Measurements from ENCODE around the gene COL4A2.
A peak's percentile ranks its signal among the peaks of the same experiment; 100 is the strongest.

The COL4A2 gene

GRCh38 chr13:110374431-110375370 lies 67.6 kb downstream of the COL4A2 start:
- Histone ChIP-seq H3K27me3 (no peaks in the 10 kb centered on the region), H3K36me3 (no peaks in the 10 kb centered on the region), H4K20me1 (no peaks in the 10 kb centered on the region), H3K27ac (no peak overlapping the region), H3K4me1 (peaks cover 9 to 62% (median 46%) of the 10 kb centered on the region in 10 experiments; a peak in 19 of 20 replicates), H3K4me3 (no peak overlapping the region), H3K4me2 (no peak overlapping the region), H3K9ac (no peak overlapping the region), H3K9me3 (replicated peaks in 1 of 11) (no peaks in the 10 kb centered on the region)
- TF ChIP-seq Cebpa-rat (IDR thresholded peaks at IDR 0.05), result no peak

- Histone ChIP-seq H3K27me3 (no peaks in the 10 kb centered on the region), H3K9ac (no peak overlapping the region), H3K9me3 (replicated peaks in 1 of 11) (peaks cover 0 to 7% (median 6%) of the 10 kb centered on the region in 11 experiments; a peak in 10 of 22 replicates), H4K20me1 (no peaks in the 10 kb centered on the region), H3K4me2 (peak overlapping the region in 5 of 11 experiments; percentile 61 to 71 (median 63); a peak in 5 of 22 replicates), H3K27ac (no peak overlapping the region), H3K4me1 (peaks cover 9 to 76% (median 55%) of the 10 kb centered on the region in 10 experiments; a peak in 19 of 20 replicates), H3K36me3 (no peaks in the 10 kb centered on the region), H3K4me3 (no peak overlapping the region)
- TF ChIP-seq Cebpa-rat (IDR thresholded peaks at IDR 0.05), result no peak
These were observed 69.0 kb downstream of the COL4A2 start for GRCh38 chr13:110376120-110376519.

- Histone ChIP-seq H3K36me3 (no peaks in the 10 kb centered on the region), H3K4me1 (peaks cover 5 to 79% (median 52%) of the 10 kb centered on the region in 10 experiments; a peak in 19 of 20 replicates), H3K27me3 (no peaks in the 10 kb centered on the region), H4K20me1 (no peaks in the 10 kb centered on the region), H3K4me2 (peak overlapping the region in 9 of 11 experiments; percentile 10 to 71 (median 61); a peak in 18 of 22 replicates), H3K27ac (no peak overlapping the region), H3K4me3 (no peak overlapping the region), H3K9me3 (replicated peaks in 1 of 11) (peaks cover 0 to 15% (median 8%) of the 10 kb centered on the region in 11 experiments; a peak in 11 of 22 replicates), H3K9ac (no peak overlapping the region)
- no peak for TF ChIP-seq Cebpa-rat (IDR thresholded peaks at IDR 0.05)
These were observed 70.2 kb downstream of the COL4A2 start for GRCh38 chr13:110377178-110377825.

DNA sequence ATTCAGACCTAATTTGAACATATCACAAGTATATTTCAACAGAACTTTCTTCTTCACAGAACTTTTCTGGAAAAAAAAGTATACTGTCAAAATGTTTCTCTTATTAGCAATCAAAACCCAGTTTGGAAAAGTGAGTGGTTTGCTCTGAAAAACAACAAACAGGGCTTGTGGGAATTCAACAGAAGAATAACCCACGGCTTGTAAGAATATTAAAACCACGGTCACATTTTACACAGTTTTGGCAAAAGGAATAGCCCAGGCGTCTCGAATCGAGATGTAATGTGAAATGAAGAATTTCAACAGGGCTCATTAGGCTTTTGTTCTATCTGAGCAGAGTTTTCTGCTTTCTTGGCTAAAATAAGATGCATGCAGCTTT lies 70.7 kb downstream of the COL4A2 start:
- Histone ChIP-seq H3K27ac (peak overlapping the region in 1 of 11 experiments; percentile 18; a peak in 1 of 22 replicates), H3K9ac (no peak overlapping the region), H3K36me3 (no peaks in the 10 kb centered on the region), H3K4me3 (no peak overlapping the region), H3K27me3 (no peaks in the 10 kb centered on the region), H3K4me2 (peak overlapping the region in 7 of 11 experiments; percentile 0 to 71 (median 61); a peak in 11 of 22 replicates), H4K20me1 (no peaks in the 10 kb centered on the region), H3K9me3 (replicated peaks in 1 of 11) (peaks cover 0 to 15% (median 8%) of the 10 kb centered on the region in 11 experiments; a peak in 11 of 22 replicates), H3K4me1 (peaks cover 0 to 79% (median 47%) of the 10 kb centered on the region in 10 experiments; a peak in 17 of 20 replicates)
- TF ChIP-seq Cebpa-rat (IDR thresholded peaks at IDR 0.05), result no peak

- Histone ChIP-seq H3K9me3 (replicated peaks in 1 of 11) (peaks cover 0 to 16% (median 11%) of the 10 kb centered on the region in 11 experiments; a peak in 13 of 22 replicates), H3K36me3 (no peaks in the 10 kb centered on the region), H4K20me1 (no peaks in the 10 kb centered on the region), H3K4me3 (no peak overlapping the region), H3K9ac (no peak overlapping the region), H3K27ac (0 out of 22 replicates have a peak overlapping the region, but pooled peaks of 1 of the 11 experiments have one; percentile 24), H3K4me2 (peak overlapping the region in 7 of 11 experiments; percentile 39 to 63 (median 57); a peak in 10 of 22 replicates), H3K27me3 (no peaks in the 10 kb centered on the region), H3K4me1 (peaks cover 0 to 81% (median 48%) of the 10 kb centered on the region in 10 experiments; a peak in 16 of 20 replicates)
- TF ChIP-seq Cebpa-rat (IDR thresholded peaks at IDR 0.05), result no peak
These were observed 72.3 kb downstream of the COL4A2 start for GRCh38 chr13:110379358-110379757.

- H3K27ac ChIP-seq, result peak overlapping the region in 1 of 11 experiments; percentile 66; a peak in 3 of 22 replicates
- H3K9me3 ChIP-seq (replicated peaks in 1 of 11), result peaks cover 5 to 22% (median 15%) of the 10 kb centered on the region in 11 experiments; a peak in 17 of 22 replicates
- no peak for TF ChIP-seq Cebpa-rat (IDR thresholded peaks at IDR 0.05)
- H3K4me2 ChIP-seq, result peak overlapping the region in 8 of 11 experiments; percentile 1 to 63 (median 53); a peak in 11 of 22 replicates
- no peaks in the 10 kb centered on the region for H3K27me3 ChIP-seq
- H3K4me1 ChIP-seq, result peaks cover 0 to 85% (median 50%) of the 10 kb centered on the region in 10 experiments; a peak in 16 of 20 replicates
- H3K36me3 ChIP-seq, result no peaks in the 10 kb centered on the region
- H3K9ac ChIP-seq, result no peak overlapping the region
- H3K4me3 ChIP-seq, result no peak overlapping the region
- H4K20me1 ChIP-seq, result no peaks in the 10 kb centered on the region
These were observed 72.8 kb downstream of the COL4A2 start for GRCh38 chr13:110379905-110380341.

- Histone ChIP-seq H3K27me3 (no peaks in the 10 kb centered on the region), H3K9me3 (replicated peaks in 1 of 11) (peaks cover 5 to 26% (median 19%) of the 10 kb centered on the region in 11 experiments; a peak in 17 of 22 replicates), H3K9ac (no peak overlapping the region), H3K4me3 (no peak overlapping the region), H4K20me1 (no peaks in the 10 kb centered on the region), H3K27ac (peak overlapping the region in 4 of 11 experiments; percentile 3 to 69 (median 64); a peak in 7 of 22 replicates), H3K36me3 (no peaks in the 10 kb centered on the region), H3K4me1 (peaks cover 0 to 85% (median 50%) of the 10 kb centered on the region in 10 experiments; a peak in 16 of 20 replicates), H3K4me2 (peak overlapping the region in 8 of 11 experiments; percentile 14 to 63 (median 52); a peak in 12 of 22 replicates)
- no peak for TF ChIP-seq Cebpa-rat (IDR thresholded peaks at IDR 0.05)
These were observed 73.4 kb downstream of the COL4A2 start for GRCh38 chr13:110380359-110381028.

DNA sequence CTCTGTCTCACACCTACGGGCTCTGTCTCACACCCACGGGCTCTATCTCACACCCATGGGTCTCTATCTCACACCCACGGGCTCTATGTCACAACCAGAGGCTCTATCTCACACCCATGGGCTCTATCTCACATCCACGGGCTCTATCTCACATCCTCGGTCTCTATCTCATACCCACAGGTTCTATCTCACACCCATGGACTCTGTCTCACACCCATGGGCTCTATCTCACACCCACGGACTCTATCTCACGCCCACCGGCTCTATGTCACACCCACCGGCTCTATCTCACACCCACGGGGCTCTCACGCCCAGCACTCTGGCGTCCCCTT lies 73.9 kb downstream of the COL4A2 start:
- Histone ChIP-seq H3K4me1 (peaks cover 0 to 85% (median 50%) of the 10 kb centered on the region in 10 experiments; a peak in 16 of 20 replicates), H4K20me1 (no peaks in the 10 kb centered on the region), H3K4me3 (no peak overlapping the region), H3K4me2 (peak overlapping the region in 6 of 11 experiments; percentile 39 to 63 (median 59); a peak in 10 of 22 replicates), H3K27me3 (no peaks in the 10 kb centered on the region), H3K27ac (peak overlapping the region in 4 of 11 experiments; percentile 3 to 69 (median 64); a peak in 7 of 22 replicates), H3K36me3 (no peaks in the 10 kb centered on the region), H3K9ac (no peak overlapping the region), H3K9me3 (replicated peaks in 1 of 11) (peaks cover 5 to 30% (median 21%) of the 10 kb centered on the region in 11 experiments; a peak in 17 of 22 replicates)
- no peak for TF ChIP-seq Cebpa-rat (IDR thresholded peaks at IDR 0.05)
